DOHH2 (cell line): ENCODE results near the gene TMEM9.

Experiments
- H3F3A ChIP-seq: fragments of 200-600 bp; sonication (generic), shearing (Covaris generic); 2 replicates; pipeline ENCODE4 v1.6.0; 2016; ENCODE audit warnings: antibody characterized with exemption, mild to moderate bottlenecking; ENCODE audit not compliant: control insufficient read depth, insufficient read depth
- H3K27ac ChIP-seq: fragments of 200-600 bp; sonication (generic); 2 replicates; pipeline ENCODE4 v1.5.1; 2014; ENCODE audit warnings: low read depth, mild to moderate bottlenecking, low read length, moderate library complexity
- H3K27me3 ChIP-seq: fragments of 200-600 bp; sonication (generic); 2 replicates; pipeline ENCODE4 v1.6.1; 2014; ENCODE audit warnings: mild to moderate bottlenecking, low read length, mixed read lengths; ENCODE audit not compliant: control insufficient read depth
- H3K36me3 ChIP-seq: fragments of 200-600 bp; sonication (generic); 2 replicates; pipeline ENCODE4 v1.6.1; 2014; ENCODE audit warnings: mild to moderate bottlenecking, low read length, moderate library complexity, mixed read lengths; ENCODE audit not compliant: control insufficient read depth
- H3K4me1 ChIP-seq: fragments of 200-600 bp; sonication (generic); 2 replicates; pipeline ENCODE4 v1.6.1; 2014; ENCODE audit warnings: mild to moderate bottlenecking, low read length, mixed read lengths; ENCODE audit not compliant: control insufficient read depth
- H3K4me2 ChIP-seq: fragments of 200-600 bp; sonication (generic); 2 replicates; pipeline ENCODE4 v1.6.0; 2014; ENCODE audit warnings: mild to moderate bottlenecking, low read length, moderate library complexity
- H3K4me3 ChIP-seq: fragments of 200-600 bp; sonication (generic); 2 replicates; pipeline ENCODE4 v1.5.1; 2014; ENCODE audit warnings: mild to moderate bottlenecking, low read length, mixed read lengths
- H3K79me2 ChIP-seq: fragments of 200-600 bp; sonication (generic); 2 replicates; pipeline ENCODE4 v1.6.1; 2014; ENCODE audit warnings: mild to moderate bottlenecking, low read length, mixed read lengths; ENCODE audit not compliant: control insufficient read depth
- H3K9me2 ChIP-seq: fragments of 200-600 bp; sonication (generic); replicated peaks from 2 replicates; pipeline ENCODE4 v1.6.1; 2014; ENCODE audit warnings: mild to moderate bottlenecking, low read length, mixed read lengths; ENCODE audit not compliant: control insufficient read depth
- H3K9me3 ChIP-seq: fragments of 200-600 bp; sonication (generic); 2 replicates; pipeline ENCODE4 v1.6.1; 2014; ENCODE audit warnings: antibody characterized with exemption, low read length, mixed read lengths; ENCODE audit not compliant: control insufficient read depth, insufficient read depth
- H4K20me1 ChIP-seq: fragments of 200-600 bp; sonication (generic); 2 replicates; pipeline ENCODE4 v1.6.0; 2014; ENCODE audit warnings: low read depth, mild to moderate bottlenecking, antibody characterized with exemption, low read length, moderate library complexity; ENCODE audit not compliant: control insufficient read depth, insufficient read depth
- CTCF ChIP-seq: fragments of 200-600 bp; sonication (generic); IDR thresholded peaks from one replicate; pipeline ENCODE4 v1.5.1; 2014; ENCODE audit warnings: antibody characterized with exemption, mild to moderate bottlenecking, low read depth, low read length; ENCODE audit not compliant: poor library complexity, severe bottlenecking
- EZH2phosphoT487 ChIP-seq: fragments of 200-600 bp; sonication (generic); IDR thresholded peaks from 2 replicates; pipeline ENCODE4 v1.6.1; 2017; ENCODE audit warnings: borderline replicate concordance, mild to moderate bottlenecking, antibody characterized with exemption, low read length, moderate library complexity, mixed read lengths

TMEM9 gene

DNA sequence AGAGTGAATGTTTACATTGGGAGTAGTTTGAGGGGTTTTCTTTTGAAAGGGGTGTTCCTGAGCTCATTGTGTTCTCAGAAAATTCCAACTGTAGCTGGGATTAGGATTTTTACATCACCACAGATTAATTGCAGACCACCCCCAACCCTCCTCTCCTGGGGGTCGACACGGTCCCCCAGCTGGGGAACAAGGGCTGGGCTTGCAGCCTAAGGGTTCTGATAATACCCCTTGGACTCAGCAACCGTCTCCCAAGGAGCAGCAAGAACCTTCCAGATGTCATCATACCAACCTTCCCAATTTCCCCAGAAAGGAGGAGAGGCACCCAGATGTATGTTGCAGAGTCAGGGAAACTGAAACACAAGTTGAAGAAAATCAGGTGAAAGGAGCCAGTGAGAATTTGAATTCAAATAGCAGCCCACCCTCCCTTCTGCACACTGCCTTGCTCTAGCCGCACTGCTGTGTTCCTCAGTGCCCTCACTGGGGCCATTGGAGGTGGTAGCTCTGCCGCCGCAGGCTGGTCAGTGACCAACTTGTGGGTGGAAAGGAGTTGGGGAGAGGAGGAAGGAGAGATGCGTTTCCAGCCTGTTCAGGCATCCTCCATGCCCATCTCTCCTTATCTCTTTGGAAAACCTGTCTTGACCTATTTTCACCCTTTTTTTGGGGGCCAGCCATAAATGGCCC, 21.7 kb upstream of the TMEM9 start:
- Histone ChIP-seq H3K36me3 (no peaks in the 10 kb centered on the region), H3F3A (no peaks in the 10 kb centered on the region), H3K4me1 (peaks cover 9% of the 10 kb centered on the region), H3K9me2 (no peaks in the 10 kb centered on the region), H3K9me3 (no peaks in the 10 kb centered on the region), H3K27me3 (peaks cover 23% of the 10 kb centered on the region), H3K27ac (no peak overlapping the region), H3K4me2 (no peak overlapping the region), H3K79me2 (no peaks in the 10 kb centered on the region), H3K4me3 (no peak overlapping the region), H4K20me1 (no peaks in the 10 kb centered on the region)
- TF ChIP-seq EZH2phosphoT487 (no peak), CTCF (no peak)

DNA sequence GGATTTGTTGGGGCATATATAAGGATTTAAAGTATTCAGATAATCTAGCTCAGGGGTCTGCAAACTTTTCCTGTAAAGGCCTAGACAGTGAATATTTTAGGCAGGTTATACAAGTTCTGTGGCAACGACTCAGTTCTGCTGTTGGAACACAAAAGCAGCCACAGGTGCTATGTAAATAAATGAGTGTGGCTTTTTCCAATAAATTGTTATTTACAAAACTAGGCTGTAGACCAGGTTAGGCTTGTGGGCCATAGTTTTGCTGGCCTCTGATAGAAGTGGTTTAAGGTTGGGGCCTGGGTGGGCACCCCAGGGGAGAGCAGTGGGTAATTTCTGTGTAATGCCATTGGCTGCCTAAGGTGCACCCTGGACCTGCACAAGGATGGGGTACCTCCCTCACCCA, 19.5 kb upstream of the TMEM9 start:
- H3K27me3 ChIP-seq = peaks cover 38% of the 10 kb centered on the region
- peaks cover 10% of the 10 kb centered on the region; the same call in 1 of the 2 replicates for H3K4me1 ChIP-seq
- no peak overlapping the region for H3K4me3 ChIP-seq
- H4K20me1 ChIP-seq = no peaks in the 10 kb centered on the region
- no peaks in the 10 kb centered on the region for H3K9me3 ChIP-seq
- H3K4me2 ChIP-seq = no peak overlapping the region
- H3F3A ChIP-seq = no peaks in the 10 kb centered on the region
- TF ChIP-seq CTCF = no peak
- TF ChIP-seq EZH2phosphoT487 = no peak
- H3K36me3 ChIP-seq = no peaks in the 10 kb centered on the region
- H3K27ac ChIP-seq = no peak overlapping the region
- no peaks in the 10 kb centered on the region for H3K9me2 ChIP-seq
- H3K79me2 ChIP-seq = no peaks in the 10 kb centered on the region

DNA sequence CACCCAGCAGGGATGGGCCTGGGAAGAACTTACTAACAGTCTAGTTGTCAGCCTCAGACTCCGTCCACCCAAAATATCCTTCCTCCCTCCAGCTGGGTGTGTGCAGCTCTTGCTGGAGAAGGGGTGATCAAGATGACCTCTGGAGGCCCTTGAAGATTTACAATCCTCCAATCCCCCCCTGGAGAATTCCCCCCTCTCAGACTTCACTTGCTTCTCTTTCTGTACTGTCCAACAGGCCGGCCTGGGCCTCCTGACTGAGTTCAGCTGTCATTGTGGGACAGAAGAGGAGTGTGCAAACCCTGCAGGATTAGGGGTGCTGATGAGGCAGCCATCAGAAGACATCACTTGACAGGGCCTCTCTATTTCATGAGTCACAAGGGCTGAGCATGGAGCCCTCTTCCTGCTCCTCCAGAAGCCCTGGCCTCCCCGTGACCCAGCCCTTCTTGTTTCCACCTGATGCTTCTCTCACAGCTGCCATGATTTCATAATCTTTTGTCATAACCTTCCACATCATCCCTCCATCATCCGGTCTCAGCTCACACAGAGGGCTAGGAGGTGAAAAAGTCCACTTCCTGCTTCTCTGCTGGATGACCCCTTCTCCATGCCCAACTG, 18.8 kb upstream of the TMEM9 start:
- no peak overlapping the region for H3K4me2 ChIP-seq
- H3K4me3 ChIP-seq = no peak overlapping the region
- peaks cover 10% of the 10 kb centered on the region; the same call in 1 of the 2 replicates for H3K4me1 ChIP-seq
- no peak overlapping the region for H3K27ac ChIP-seq
- no peaks in the 10 kb centered on the region for H4K20me1 ChIP-seq
- no peaks in the 10 kb centered on the region for H3F3A ChIP-seq
- no peaks in the 10 kb centered on the region for H3K9me2 ChIP-seq
- no peaks in the 10 kb centered on the region for H3K9me3 ChIP-seq
- peaks cover 39% of the 10 kb centered on the region for H3K27me3 ChIP-seq
- H3K79me2 ChIP-seq = no peaks in the 10 kb centered on the region
- TF ChIP-seq CTCF (no peak), EZH2phosphoT487 (no peak)
- no peaks in the 10 kb centered on the region for H3K36me3 ChIP-seq
